ENCODE results near the gene ZNF878.

Gene ZNF878

DNA sequence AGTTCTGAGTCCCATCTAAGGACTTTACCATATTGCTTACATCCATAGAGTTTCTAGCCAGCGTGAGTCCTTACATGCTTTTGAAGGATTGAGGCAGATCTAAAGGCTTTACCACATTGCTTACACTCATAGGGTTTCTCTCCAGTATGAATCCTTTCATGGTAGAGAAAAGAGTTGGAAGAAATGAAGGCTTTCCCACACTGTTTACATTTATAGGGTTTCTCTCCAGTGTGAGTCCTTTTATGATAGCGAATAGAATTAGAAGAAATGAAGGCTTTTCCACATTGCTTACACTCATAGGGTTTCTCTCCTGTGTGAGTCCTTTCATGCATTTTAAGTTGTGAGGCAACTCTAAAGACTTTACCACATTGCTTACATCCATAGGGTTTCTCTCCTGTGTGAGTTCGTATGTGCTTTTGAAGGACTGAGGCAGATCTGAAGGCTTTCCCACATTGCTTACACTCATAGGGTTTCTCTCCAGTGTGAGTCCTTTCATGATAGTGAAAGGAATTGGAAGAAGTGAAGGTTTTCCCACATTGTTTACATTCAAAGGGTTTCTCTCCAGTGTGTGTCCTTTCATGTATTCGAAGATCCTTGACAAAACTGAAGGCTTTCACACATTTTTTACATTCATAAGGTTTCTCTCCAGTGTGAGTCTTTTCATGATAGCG, 8.9 kb downstream of the ZNF878 start:
- Histone ChIP-seq H2BK12ac (ENCODE audit: low read length in 2 of 2) (no peak overlapping the region), H2AK5ac (ENCODE audit: low read length, severe bottlenecking) (no peak overlapping the region), H4K91ac (ENCODE audit: low read length) (no peak overlapping the region), H3K23ac (ENCODE audit: low read length in 2 of 2) (no peak overlapping the region), H3K4me2 (ENCODE audit: low read length, poor library complexity, severe bottlenecking) (no peak overlapping the region), H2AFZ (ENCODE audit: low read depth, low read length) (no peak overlapping the region), H3K36me3 (ENCODE audit: control insufficient read depth in 1 of 2, insufficient read depth in 2 of 2, low read depth in 1 of 2, low read length in 2 of 2) (no peaks in the 10 kb centered on the region), H3K18ac (ENCODE audit: low read depth in 1 of 2, low read length in 2 of 2) (no peak overlapping the region), H3K4me1 (ENCODE audit: control insufficient read depth, insufficient read depth, low read depth, low read length) (no peaks in the 10 kb centered on the region), H3K9me3 (ENCODE audit: control insufficient read depth, low read length) (peaks cover 50% of the 10 kb centered on the region), H2BK120ac (ENCODE audit: low read depth, low read length) (no peak overlapping the region), H3K4me3 (ENCODE audit: insufficient read depth in 1 of 2, low read depth in 1 of 2, low read length in 2 of 2) (peak overlapping the region in 1 of 2 experiments; percentile 45), H2BK5ac (ENCODE audit: low read depth, low read length, poor library complexity, severe bottlenecking) (no peak overlapping the region), H3K79me1 (replicated peaks; ENCODE audit: low read length, poor library complexity, severe bottlenecking) (no peaks in the 10 kb centered on the region), H3K27ac (ENCODE audit: low read length, poor library complexity, severe bottlenecking) (no peak overlapping the region), H3K14ac (ENCODE audit: low read length in 2 of 2) (no peak overlapping the region), H3K9ac (ENCODE audit: low read length) (no peak overlapping the region), H2BK15ac (ENCODE audit: low read depth, poor library complexity, severe bottlenecking) (no peak overlapping the region), H3K4ac (ENCODE audit: low read depth in 1 of 2, low read length in 2 of 2) (no peak overlapping the region), H3K27me3 (ENCODE audit: control insufficient read depth in 1 of 2, insufficient read depth in 1 of 2, low read length in 2 of 2) (no peaks in the 10 kb centered on the region), H4K8ac (ENCODE audit: low read length) (no peak overlapping the region)
- 100% methylated on average over 4 of the region's 5 CpGs for WGBS
- DNase-seq: no peak

DNA sequence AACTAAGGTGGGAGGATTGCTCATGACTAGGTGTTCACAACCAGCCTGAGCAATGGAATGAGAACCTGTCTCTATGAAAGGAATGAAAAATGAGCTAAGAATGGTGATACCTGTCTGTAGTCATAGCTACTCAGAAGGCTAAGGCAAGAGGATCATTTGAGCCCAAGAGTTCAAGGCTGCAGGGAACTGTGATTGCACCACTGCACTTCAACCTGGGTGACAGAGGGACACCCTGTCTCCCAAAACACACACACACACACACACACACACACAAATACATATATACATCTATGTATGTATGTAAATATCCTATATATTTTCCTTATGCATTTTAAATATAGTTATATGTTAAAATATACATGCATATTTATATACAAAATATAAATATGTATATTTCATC, 9.9 kb downstream of the ZNF878 start:
- Histone ChIP-seq H3K14ac (ENCODE audit: low read length in 2 of 2) (no peak overlapping the region), H3K9me3 (ENCODE audit: control insufficient read depth, low read length) (peaks cover 49% of the 10 kb centered on the region), H4K8ac (ENCODE audit: low read length) (no peak overlapping the region), H2AFZ (ENCODE audit: low read depth, low read length) (no peak overlapping the region), H3K36me3 (ENCODE audit: control insufficient read depth in 1 of 2, insufficient read depth in 2 of 2, low read depth in 1 of 2, low read length in 2 of 2) (no peaks in the 10 kb centered on the region), H2AK5ac (ENCODE audit: low read length, severe bottlenecking) (no peak overlapping the region), H3K4me1 (ENCODE audit: control insufficient read depth, insufficient read depth, low read depth, low read length) (no peaks in the 10 kb centered on the region), H2BK12ac (ENCODE audit: low read length in 2 of 2) (no peak overlapping the region), H3K9ac (ENCODE audit: low read length) (no peak overlapping the region), H2BK120ac (ENCODE audit: low read depth, low read length) (no peak overlapping the region), H3K27me3 (ENCODE audit: control insufficient read depth in 1 of 2, insufficient read depth in 1 of 2, low read length in 2 of 2) (no peaks in the 10 kb centered on the region), H3K4me3 (ENCODE audit: insufficient read depth in 1 of 2, low read depth in 1 of 2, low read length in 2 of 2) (peak overlapping the region in 1 of 2 experiments; percentile 32), H3K18ac (ENCODE audit: low read depth in 1 of 2, low read length in 2 of 2) (no peak overlapping the region), H2BK15ac (ENCODE audit: low read depth, poor library complexity, severe bottlenecking) (no peak overlapping the region), H3K27ac (ENCODE audit: low read length, poor library complexity, severe bottlenecking) (no peak overlapping the region), H3K4ac (ENCODE audit: low read depth in 1 of 2, low read length in 2 of 2) (no peak overlapping the region), H3K4me2 (ENCODE audit: low read length, poor library complexity, severe bottlenecking) (no peak overlapping the region), H3K23ac (ENCODE audit: low read length in 2 of 2) (no peak overlapping the region), H4K91ac (ENCODE audit: low read length) (no peak overlapping the region), H3K79me1 (replicated peaks; ENCODE audit: low read length, poor library complexity, severe bottlenecking) (no peaks in the 10 kb centered on the region), H2BK5ac (ENCODE audit: low read depth, low read length, poor library complexity, severe bottlenecking) (no peak overlapping the region)
- DNase-seq: no peak

DNA sequence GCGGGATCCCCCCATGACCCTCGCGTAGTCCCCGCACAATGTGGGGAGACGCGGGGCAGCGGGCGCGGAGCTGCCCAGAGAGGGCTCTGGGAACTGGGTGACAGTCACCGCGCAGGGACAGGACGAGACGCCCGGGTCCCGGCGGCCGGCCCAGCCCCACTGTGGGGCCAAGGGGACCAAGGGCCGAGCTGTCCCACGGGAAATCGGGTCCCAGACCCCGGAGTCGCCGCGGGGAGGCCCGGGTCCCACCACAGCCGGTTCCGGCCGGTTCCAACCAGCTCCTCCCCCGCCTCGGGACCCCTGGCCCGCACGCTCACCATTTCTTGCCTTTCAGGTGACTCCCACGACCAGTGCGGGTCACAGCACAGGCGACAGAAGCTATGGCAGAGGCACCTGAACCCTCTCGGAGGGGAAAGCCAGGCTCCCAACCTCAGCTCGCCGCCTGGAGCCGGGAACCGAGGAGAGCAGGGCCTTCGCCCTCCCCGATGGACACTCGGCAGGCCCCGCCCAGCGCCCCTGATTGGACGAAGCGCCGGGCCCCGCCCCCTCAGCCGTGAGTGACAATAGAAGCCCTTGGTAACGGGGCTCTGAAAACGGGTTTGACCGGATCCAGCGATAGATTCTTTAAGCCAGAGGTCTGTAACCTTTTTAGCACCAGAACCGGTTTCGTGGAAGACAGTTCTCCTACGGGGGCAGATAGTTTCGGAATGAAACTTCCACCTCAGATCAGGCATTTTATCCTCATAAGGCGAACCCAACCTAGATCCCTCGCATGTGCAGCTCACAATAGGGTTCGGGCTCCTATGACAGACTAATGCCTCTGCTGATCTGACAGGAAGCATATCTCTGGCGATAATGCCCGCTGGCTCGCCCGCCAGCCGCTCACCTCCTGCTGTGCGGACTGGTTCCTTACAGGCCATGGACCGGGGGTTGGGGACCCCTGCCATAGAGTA, 17.3 kb downstream of the ZNF878 start, which contains the start of gene ZNF433:
ZNF433 (minus strand) TSS at position 460 of the 953 bp plus-strand sequence; CDS start at position 320, 140 bp downstream.
- Histone ChIP-seq H3K14ac (ENCODE audit: low read length in 2 of 2) (peak within 1 kb of the TSS in 1 of 2 experiments; percentile 97), H2AFZ (ENCODE audit: low read depth, low read length) (peak within 1 kb of the TSS; percentile 100), H3K9me3 (ENCODE audit: control insufficient read depth, low read length) (peaks cover 3% of the 10 kb centered on the region), H3K79me1 (replicated peaks; ENCODE audit: low read length, poor library complexity, severe bottlenecking) (peaks cover 8% of the 10 kb centered on the region), H3K4me1 (ENCODE audit: control insufficient read depth, insufficient read depth, low read depth, low read length) (peaks cover 5% of the 10 kb centered on the region), H2AK5ac (ENCODE audit: low read length, severe bottlenecking) (no peak within 1 kb of the TSS), H3K4me2 (ENCODE audit: low read length, poor library complexity, severe bottlenecking) (peak within 1 kb of the TSS; percentile 94), H4K91ac (ENCODE audit: low read length) (peak within 1 kb of the TSS; percentile 45), H3K36me3 (ENCODE audit: control insufficient read depth in 1 of 2, insufficient read depth in 2 of 2, low read depth in 1 of 2, low read length in 2 of 2) (no peaks in the 10 kb centered on the region), H3K27me3 (ENCODE audit: control insufficient read depth in 1 of 2, insufficient read depth in 1 of 2, low read length in 2 of 2) (no peaks in the 10 kb centered on the region), H4K8ac (ENCODE audit: low read length) (peak within 1 kb of the TSS; percentile 84), H3K4ac (ENCODE audit: low read depth in 1 of 2, low read length in 2 of 2) (peak within 1 kb of the TSS; percentile 60 to 73), H3K27ac (ENCODE audit: low read length, poor library complexity, severe bottlenecking) (peak within 1 kb of the TSS; percentile 66), H3K23ac (ENCODE audit: low read length in 2 of 2) (peak within 1 kb of the TSS in 1 of 2 experiments; percentile 69), H2BK5ac (ENCODE audit: low read depth, low read length, poor library complexity, severe bottlenecking) (peak within 1 kb of the TSS; percentile 25), H2BK120ac (ENCODE audit: low read depth, low read length) (peak within 1 kb of the TSS; percentile 15), H3K9ac (ENCODE audit: low read length) (peak within 1 kb of the TSS; percentile 98), H2BK15ac (ENCODE audit: low read depth, poor library complexity, severe bottlenecking) (peak within 1 kb of the TSS; percentile 80), H3K4me3 (ENCODE audit: insufficient read depth in 1 of 2, low read depth in 1 of 2, low read length in 2 of 2) (peak within 1 kb of the TSS; percentile 90 to 96), H3K18ac (ENCODE audit: low read depth in 1 of 2, low read length in 2 of 2) (peak within 1 kb of the TSS; percentile 93 to 94), H2BK12ac (ENCODE audit: low read length in 2 of 2) (peak within 1 kb of the TSS in 1 of 2 experiments; percentile 71)
- DNase-seq: peak; percentile 89
- 2% methylated on average over 59 of the region's 68 CpGs for WGBS

DNA sequence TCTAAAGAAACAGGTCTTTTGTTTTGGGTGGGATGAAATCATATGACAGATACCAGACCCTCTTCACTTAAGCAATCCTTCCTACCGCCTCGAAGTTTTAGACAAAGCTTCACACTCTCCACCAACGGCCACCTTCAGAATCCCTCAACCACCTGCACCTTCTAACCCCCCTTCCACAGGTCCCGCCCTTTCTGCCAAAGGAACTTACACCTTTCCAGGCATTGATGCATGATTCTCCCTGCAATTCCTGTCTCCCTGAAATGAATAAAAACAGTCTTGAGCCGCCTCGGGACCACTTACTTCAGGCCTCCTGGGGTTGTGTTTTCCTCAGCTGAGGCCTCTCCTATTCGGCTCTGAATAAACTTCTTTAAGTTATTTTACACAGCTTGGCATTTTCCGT, 18.1 kb downstream of the ZNF878 start:
- Histone ChIP-seq H4K91ac (ENCODE audit: low read length) (no peak overlapping the region), H3K23ac (ENCODE audit: low read length in 2 of 2) (no peak overlapping the region), H2AK5ac (ENCODE audit: low read length, severe bottlenecking) (no peak overlapping the region), H4K8ac (ENCODE audit: low read length) (no peak overlapping the region), H3K4me2 (ENCODE audit: low read length, poor library complexity, severe bottlenecking) (peak overlapping the region; percentile 64), H3K4ac (ENCODE audit: low read depth in 1 of 2, low read length in 2 of 2) (no peak overlapping the region), H3K27ac (ENCODE audit: low read length, poor library complexity, severe bottlenecking) (no peak overlapping the region), H3K27me3 (ENCODE audit: control insufficient read depth in 1 of 2, insufficient read depth in 1 of 2, low read length in 2 of 2) (no peaks in the 10 kb centered on the region), H3K79me1 (replicated peaks; ENCODE audit: low read length, poor library complexity, severe bottlenecking) (peaks cover 8% of the 10 kb centered on the region), H3K18ac (ENCODE audit: low read depth in 1 of 2, low read length in 2 of 2) (no peak overlapping the region), H2BK120ac (ENCODE audit: low read depth, low read length) (no peak overlapping the region), H2AFZ (ENCODE audit: low read depth, low read length) (no peak overlapping the region), H3K9ac (ENCODE audit: low read length) (peak overlapping the region; percentile 98), H3K14ac (ENCODE audit: low read length in 2 of 2) (no peak overlapping the region), H2BK12ac (ENCODE audit: low read length in 2 of 2) (no peak overlapping the region), H3K4me1 (ENCODE audit: control insufficient read depth, insufficient read depth, low read depth, low read length) (peaks cover 5% of the 10 kb centered on the region), H2BK5ac (ENCODE audit: low read depth, low read length, poor library complexity, severe bottlenecking) (no peak overlapping the region), H3K36me3 (ENCODE audit: control insufficient read depth in 1 of 2, insufficient read depth in 2 of 2, low read depth in 1 of 2, low read length in 2 of 2) (peaks cover 0 to 3% of the 10 kb centered on the region in 2 experiments), H2BK15ac (ENCODE audit: low read depth, poor library complexity, severe bottlenecking) (no peak overlapping the region), H3K4me3 (ENCODE audit: insufficient read depth in 1 of 2, low read depth in 1 of 2, low read length in 2 of 2) (peak overlapping the region in 1 of 2 experiments; percentile 90), H3K9me3 (ENCODE audit: control insufficient read depth, low read length) (peaks cover 3% of the 10 kb centered on the region)
- WGBS: 48% methylated on average over 7 of the region's 8 CpGs
- no peak for DNase-seq
